Measurements from ENCODE around the gene CNOT2.

CNOT2 gene

GRCh38 chr12:70402597-70402996, 159.4 kb downstream of the CNOT2 start:
- no peaks in the 10 kb centered on the region for H3K9me3 ChIP-seq (ENCODE audit: insufficient read depth, low read length)
- H3K4me3 ChIP-seq (ENCODE audit: insufficient read depth, low read length, poor library complexity, severe bottlenecking): no peak overlapping the region
- no peak overlapping the region for H3K4me2 ChIP-seq (ENCODE audit: low read depth, low read length, poor library complexity, severe bottlenecking)
- H4K20me1 ChIP-seq (ENCODE audit: low read depth, low read length): no peaks in the 10 kb centered on the region
- no peak overlapping the region for H3K9ac ChIP-seq (ENCODE audit: low read length)
- TF ChIP-seq EZH2phosphoT487 (conservative IDR thresholded peaks at IDR 0.05; ENCODE audit: low read length) (no peak), CTCF (IDR thresholded peaks at IDR 0.05; ENCODE audit: insufficient read depth, low read length, poor library complexity, severe bottlenecking) (no peak)
- no peak overlapping the region for H2AFZ ChIP-seq (ENCODE audit: low read depth, low read length, severe bottlenecking)
- H3K27me3 ChIP-seq (ENCODE audit: low read length): no peaks in the 10 kb centered on the region
- no peaks in the 10 kb centered on the region for H3K79me2 ChIP-seq (ENCODE audit: insufficient read depth, low read length)
- no peaks in the 10 kb centered on the region for H3F3A ChIP-seq (ENCODE audit: insufficient read depth)
- no peaks in the 10 kb centered on the region for H3K36me3 ChIP-seq (ENCODE audit: low read length)
- H3K9me2 ChIP-seq (replicated peaks; ENCODE audit: insufficient read depth, low read length): no peaks in the 10 kb centered on the region
- no peak overlapping the region for H3K27ac ChIP-seq (ENCODE audit: low read depth, low read length)

GRCh38 chr12:70403826-70404225, 160.6 kb downstream of the CNOT2 start:
- no peaks in the 10 kb centered on the region for H3K9me2 ChIP-seq (replicated peaks; ENCODE audit: insufficient read depth, low read length)
- no peak overlapping the region for H3K9ac ChIP-seq (ENCODE audit: low read length)
- H3K27ac ChIP-seq (ENCODE audit: low read depth, low read length): no peak overlapping the region
- H3K27me3 ChIP-seq (ENCODE audit: low read length): no peaks in the 10 kb centered on the region
- H2AFZ ChIP-seq (ENCODE audit: low read depth, low read length, severe bottlenecking): no peak overlapping the region
- H3K4me3 ChIP-seq (ENCODE audit: insufficient read depth, low read length, poor library complexity, severe bottlenecking): no peak overlapping the region
- no peak overlapping the region for H3K4me2 ChIP-seq (ENCODE audit: low read depth, low read length, poor library complexity, severe bottlenecking)
- TF ChIP-seq EZH2phosphoT487 (conservative IDR thresholded peaks at IDR 0.05; ENCODE audit: low read length) (no peak), CTCF (IDR thresholded peaks at IDR 0.05; ENCODE audit: insufficient read depth, low read length, poor library complexity, severe bottlenecking) (no peak)
- H3K9me3 ChIP-seq (ENCODE audit: insufficient read depth, low read length): no peaks in the 10 kb centered on the region
- H3F3A ChIP-seq (ENCODE audit: insufficient read depth): no peaks in the 10 kb centered on the region
- no peaks in the 10 kb centered on the region for H3K79me2 ChIP-seq (ENCODE audit: insufficient read depth, low read length)
- H3K36me3 ChIP-seq (ENCODE audit: low read length): no peaks in the 10 kb centered on the region
- H4K20me1 ChIP-seq (ENCODE audit: low read depth, low read length): no peaks in the 10 kb centered on the region

Data from SU-DHL-6 (cell line).